Forelimb muscle (tissue), 1 donor: Measurements from ENCODE around the gene TXNDC11. TPM values are rescaled to one million over a fixed set of nuclear protein-coding genes. Genes with fewer than 3 reads are reported as not detected.

Experiments used
- DNase-seq: peaks from one replicate; pipeline ENCODE4 v3.0.0-alpha.2; 2013; ENCODE audit warnings: low read depth
- polyA plus RNA-seq: library from polyadenylated mRNA; unstranded; fragments of 120-200 nt; gene quantifications from one replicate; pipeline ENCODE4 v1.2.1, GENCODE V29; 2013; ENCODE audit not compliant: insufficient read length

TXNDC11 gene
- polyA plus RNA-seq, 1 donor = 19.4 TPM

DNA sequence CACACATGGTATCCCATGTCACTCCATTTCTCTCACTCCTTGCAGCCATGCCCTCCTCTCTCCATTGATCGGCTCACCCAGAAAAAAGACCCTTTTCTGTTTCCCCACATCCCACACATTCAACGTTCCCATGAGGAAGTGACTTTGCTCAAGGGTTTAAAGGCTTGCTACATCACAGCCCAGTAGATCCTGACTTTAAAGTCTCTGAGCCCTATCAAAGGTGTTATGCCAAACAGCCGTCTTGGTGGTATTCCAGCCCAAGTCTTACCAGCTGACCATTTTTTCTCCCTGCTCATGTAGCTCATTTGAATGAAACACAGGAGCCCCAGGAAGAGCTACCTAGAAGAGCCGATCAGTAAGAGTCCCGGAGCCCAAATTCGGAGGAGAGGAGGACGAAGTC lies 7.4 kb upstream of the TXNDC11 start:
- DNase-seq = no peak

DNA sequence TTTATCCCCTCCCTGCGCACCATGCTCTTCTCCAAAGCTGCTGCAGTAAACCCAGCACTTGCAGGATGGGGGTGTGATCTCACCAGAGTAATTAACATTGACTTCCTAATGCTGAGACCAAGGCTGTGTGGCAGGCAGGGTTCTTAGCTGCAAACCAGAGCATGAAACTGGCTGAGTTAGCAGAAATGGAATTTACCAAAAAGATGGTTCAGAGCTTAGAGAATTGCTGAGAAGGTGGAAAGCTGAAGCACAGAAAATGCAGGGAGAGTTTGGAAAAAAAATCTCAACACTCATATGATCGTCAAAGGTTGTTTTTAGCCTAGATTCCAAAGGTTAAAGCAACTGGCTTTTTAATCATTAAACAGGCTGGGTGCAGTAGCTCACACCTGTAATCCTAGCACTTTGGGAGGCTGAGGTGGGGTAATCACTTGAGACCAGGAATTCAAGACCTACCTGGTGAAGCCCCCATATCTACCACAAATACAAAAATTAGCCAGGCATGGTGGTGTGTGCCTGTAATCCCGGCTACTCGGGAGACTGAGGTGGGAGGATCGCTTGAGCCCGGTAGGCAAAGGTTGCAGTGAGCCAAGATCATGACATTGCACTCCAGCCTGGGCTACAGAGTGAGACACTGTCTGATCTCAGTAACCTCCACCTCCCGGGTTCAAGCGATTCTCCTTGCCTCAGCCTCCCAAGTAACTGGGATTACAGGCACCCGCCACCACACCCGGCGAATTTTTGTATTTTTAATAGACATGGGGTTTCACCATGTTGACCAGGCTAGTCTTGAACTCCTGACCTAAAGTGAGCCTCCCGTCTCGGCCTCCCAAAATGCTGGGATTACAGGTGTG lies 6.0 kb upstream of the TXNDC11 start:
- DNase-seq = no peak

DNA sequence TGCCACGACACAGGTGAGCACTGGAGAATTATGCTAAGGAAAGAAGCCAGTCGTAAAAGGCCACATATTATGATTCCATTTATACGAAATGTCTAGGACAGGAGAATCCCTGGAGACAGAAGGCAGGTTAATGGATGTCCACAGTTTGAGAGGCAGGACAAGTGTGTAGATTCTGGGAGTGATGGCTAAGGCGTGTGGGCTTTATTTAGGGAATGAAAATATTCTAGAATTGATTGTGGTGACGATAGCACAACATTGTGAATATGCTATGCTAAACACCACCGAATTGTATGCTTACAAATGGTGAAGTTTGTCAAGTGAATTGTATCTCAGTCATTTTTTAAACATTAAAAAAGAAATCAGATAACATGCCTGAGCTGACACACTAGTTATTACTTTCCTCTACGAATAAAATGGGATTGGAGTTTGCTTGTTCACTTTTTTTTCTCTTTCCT lies 5.3 kb upstream of the TXNDC11 start:
- DNase-seq = no peak

DNA sequence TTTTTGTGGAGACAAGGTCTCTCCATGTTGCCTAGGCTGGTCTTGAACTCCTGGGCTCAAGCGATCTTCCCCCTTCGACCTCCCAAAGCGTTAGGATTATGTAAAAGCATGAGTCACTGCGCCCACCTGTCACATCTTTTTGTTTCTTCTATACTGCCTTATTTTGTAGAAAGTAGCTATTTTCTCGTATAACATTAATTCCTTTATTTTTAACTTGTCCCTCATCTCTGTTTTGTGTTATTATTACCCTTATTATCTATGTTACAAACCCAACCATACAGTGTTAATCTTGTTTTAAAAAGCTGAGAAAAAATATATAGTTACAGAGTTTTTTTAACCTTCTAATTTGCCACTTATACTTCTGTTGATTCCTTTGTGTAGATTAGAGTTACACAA lies 1.4 kb upstream of the TXNDC11 start:
- DNase-seq = no peak

DNA sequence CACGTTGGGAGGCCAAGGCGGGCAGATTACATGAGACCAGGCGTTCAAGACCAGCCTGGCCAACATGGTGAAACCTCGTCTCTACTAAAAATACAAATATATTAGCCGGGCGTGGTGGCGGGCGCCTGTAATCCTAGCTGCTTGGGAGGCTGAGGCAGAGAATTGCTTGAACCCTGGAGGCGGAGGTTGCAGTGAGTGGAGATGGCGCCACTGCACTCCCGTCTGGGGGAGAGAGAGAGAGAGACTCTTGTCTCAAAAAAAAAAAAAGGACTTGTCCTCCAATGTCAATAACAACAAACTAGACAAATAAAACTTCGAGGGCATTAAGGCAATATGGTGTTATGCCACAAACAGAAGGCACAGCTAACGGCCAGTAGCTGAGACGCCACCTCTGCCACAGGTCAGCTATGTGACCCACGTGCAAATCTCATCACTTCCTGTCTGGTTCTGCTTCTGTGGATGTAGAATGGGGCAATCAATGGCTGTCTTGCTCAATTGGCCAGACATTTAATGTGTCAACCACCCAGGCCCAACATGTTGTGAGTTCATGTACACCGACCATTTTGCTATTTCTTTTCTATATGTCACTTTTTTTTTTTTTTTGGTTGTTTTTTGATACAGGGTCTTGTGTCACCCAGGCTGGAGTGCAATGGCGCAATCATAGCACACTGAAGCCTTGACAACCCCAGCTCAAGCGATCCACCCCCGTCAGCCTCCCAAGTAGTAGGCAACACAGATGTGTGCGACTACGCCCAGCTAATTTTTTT lies 834 bp upstream of the TXNDC11 start:
- DNase-seq = no peak

DNA sequence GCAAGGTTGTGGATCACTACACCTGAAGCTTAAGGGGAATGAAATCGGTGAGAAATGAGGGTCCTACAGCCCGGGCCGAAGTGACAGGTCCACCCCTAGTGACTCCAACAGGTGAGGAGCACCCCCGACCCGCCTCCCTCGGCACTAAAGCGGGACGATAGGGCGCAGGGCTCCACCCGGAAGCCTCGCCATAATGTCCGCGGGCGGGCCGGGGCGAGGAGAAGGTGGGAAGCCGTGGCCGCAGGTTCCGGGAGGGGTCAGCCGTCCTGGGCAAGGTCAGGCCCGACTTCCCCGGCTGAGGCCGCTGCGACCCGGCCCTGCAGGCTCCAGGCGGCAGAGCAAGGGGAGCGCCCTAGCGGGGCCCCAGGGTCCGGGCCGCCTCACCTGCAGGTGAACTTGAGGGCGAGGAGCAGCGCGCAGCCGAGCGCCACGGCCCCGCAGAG lies 543 bp downstream of the TXNDC11 start:
- no peak for DNase-seq

DNA sequence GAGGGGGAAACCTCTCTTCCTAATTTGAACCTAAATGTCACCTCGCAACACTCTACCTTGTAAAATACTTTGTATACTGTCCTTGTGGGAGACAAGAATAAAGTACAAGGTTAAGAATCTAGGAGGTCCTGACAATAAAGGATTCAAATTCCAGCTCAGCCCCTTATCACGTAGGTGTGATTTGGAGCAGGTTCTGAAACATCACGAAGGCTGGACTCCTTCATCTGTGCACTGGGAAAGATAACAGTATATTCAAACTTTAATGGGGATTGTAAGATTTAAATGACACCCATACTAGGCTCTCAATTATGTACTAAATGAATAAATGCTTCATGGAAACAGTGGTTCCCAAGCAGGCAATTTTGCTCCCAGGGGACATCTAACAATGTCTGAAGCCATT lies 2.1 kb downstream of the TXNDC11 start:
- DNase-seq = no peak

DNA sequence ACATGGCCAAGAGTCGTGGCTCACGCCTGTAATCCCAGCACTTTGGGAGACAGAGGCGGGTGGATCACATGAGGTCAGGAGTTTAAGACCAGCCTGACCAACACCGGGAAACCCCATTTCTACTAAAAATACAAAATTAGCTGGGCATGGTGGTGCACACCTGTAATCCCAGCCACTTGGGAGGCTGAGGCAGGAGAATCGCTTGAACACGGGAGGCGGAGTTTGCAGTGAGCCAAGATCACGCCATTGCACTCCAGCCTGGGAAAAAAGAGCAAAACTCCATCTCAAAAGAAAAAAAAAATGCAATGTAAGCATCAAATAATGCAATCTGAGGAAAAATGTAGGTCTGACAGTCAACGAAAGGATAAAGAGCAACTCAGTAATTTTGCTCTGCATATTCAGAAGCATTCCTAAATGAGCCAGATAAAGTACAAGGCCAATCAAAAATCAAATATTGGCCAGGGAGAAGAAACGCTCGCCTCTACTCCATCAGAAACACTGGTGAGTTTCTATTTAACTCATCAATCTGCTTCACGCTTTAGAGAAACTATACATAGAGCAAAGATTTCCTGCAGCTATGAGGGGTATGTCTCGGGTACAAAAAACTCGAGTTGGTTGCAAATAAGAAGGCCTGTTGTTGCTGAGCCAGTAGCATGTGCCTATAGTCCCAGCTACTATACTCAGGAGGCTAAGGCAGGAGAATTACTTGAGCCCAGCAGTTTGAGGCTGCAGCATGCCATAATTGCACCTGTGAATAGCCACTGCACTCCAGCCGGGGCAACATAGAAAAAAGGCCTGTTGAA lies 3.7 kb downstream of the TXNDC11 start:
- no peak for DNase-seq

DNA sequence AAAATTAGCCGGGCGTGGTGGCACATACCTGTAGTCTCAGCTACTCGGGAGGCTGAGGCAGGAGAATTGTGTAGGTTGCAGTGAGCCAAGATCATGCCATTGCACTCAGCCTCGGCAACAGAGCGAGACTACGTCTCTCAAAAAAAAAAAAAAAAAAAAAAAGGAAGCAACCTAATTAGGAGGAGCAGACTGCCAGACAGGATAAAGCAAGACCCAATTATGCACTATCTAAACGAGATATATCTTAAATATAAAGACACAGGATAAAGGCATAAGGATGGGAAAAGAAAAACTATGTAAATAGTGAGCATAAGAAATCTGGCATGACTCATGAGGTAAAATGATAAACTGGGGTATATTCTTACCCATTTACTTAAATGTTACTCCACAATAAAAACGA lies 4.9 kb downstream of the TXNDC11 start:
- no peak for DNase-seq

DNA sequence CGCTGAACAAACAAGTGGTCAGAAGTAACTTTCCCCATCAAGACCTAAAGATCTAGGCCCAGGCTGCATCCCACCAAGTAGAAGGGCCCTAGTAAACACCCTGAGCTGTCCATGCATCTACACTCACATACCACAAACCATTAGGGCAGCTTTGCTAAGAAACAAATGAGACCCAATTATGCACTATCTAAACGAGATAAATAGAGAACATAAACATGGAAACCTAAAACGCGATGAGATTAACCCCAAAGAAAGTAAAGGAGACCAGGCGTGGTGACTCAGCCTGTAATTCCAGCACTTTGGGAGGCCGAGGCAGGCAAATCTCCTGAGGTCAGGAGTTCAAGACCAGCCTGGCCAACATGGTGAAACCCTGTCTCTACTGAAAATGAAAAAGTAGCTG lies 5.8 kb downstream of the TXNDC11 start:
- no peak for DNase-seq

DNA sequence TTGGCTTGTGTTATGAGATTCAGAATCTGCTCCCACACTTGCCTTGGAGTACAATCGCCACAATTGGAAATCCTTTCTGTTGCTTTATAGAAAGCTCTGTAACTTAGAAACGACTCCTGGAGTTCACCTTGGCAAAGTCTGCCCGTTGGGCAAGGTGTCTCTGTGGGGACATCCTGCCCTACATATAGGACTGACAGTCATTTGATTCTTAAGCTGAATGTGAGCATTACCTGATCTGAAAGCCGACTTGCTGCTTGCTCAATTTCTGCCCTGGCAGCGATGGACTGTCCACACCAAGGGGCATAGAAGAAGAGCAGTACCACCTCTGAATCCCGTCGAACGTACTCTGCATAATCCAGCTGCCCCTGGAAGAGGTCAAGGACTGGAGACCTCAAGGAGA lies 6.9 kb downstream of the TXNDC11 start:
- no peak for DNase-seq

DNA sequence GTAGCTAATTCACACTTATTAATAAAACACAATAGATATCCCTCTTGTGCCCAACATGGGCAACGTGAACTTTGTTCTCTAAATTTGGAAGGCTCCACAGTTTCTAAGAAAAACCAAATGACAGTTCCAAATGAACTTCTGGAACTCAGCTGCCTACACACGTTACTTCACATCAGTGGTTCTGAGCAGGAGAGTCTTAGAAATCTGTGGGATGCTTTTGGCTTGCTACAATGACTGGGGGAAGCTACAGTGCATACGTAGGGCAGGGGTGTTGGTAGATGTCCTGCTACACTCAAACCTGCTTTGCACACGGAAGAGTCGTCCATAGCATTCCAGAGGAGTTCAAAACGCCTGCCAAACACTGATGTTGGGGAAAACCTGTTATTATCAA lies 8.0 kb downstream of the TXNDC11 start:
- DNase-seq = no peak

DNA sequence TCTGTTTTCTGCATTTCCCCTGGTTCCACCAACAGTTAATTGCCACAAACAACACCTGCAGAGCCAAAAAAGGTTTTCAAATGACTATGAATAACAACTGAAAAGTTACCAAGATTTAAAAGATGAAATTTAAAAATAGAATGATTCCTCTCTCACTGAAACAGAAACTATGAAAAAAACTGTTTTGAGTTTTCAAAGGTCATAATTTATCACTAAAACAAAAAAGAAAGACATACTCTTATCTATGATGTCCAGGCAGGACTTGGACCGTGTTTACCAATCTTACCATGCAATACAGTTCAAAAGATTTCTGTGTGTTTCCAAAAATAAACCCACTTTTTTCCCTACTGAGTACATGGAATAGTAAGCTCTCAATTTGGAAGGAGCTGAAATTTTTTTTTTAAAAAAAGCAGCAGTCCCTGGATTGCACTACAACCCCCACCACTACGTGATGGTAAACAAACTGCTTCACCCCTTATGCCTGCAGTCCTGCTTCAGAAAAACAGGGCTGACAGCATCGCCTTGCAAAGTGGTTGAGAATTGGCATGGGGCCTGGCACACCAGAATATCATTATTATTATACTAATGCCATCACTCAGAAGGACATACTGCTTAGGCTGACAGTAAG lies 8.5 kb downstream of the TXNDC11 start:
- no peak for DNase-seq

DNA sequence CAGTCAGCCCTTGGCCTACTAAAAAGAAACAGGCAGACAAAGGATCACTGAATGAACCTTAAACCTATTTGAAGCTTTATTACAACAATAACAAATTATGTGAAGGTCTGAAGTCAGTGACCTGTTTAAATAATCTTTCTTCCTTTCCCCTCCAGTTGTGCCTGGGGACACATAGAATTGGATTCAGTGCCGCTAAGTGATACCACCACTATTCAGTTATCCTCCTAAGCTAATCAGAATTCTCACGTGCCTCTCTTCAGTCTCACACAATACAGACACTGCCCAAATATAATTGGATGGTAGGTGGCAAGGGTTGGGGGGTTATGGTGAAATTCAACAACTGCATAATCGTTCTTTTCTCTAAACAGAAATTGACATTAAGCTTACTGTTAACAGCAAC lies 11.4 kb downstream of the TXNDC11 start:
- no peak for DNase-seq

DNA sequence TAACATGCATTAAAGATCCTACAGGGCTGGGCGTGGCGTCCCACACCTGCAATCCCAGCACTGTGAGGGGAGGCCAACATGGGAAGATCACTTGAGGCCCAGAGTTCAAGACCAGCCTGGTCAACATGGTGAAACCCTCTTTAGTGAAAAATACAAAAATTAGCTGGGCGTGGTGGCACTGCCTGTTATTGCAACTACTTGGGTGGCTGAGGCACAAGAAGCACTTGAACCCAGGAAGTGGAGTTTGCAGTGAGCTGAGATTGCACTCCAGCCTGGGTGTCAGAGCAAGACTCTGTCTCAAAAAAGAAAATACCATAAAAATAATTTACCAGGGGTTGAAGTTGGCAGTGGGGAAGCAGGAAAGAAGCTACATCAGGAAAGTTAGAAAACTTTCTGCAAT lies 12.9 kb downstream of the TXNDC11 start:
- no peak for DNase-seq

DNA sequence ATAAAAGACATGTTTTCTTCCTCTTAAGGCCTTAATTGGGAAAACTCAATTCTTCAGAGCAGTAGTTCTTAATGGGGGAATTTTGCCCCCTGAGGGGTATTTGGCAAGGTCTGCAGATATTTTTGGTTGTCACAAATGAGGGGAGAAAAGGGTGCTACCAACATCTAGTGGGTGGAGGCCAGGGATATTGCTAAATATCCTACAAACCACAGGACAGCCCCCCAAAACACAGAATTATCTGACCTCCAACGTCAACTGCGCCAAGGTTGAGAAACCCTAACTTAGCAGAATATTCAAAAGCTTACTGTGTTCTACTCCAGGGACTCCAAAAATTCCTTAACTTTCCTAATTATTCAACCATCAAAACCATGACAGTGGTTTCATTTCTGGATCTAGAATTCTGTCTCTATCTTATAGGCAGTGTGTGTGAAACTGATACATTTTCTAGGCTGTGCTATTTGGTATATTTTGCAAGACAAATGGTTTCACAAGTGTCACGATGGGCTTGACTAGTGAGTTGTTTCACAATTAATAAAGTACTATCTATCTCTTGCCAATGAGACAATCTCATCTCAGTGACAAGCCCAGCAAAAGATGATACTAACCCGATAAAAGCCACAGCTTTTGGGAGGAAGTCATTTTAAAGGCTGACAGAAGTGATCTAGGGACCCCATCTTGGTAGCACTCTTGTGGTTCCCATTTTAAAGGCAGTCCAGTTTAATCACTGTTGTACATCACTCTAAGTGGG lies 14.7 kb downstream of the TXNDC11 start:
- no peak for DNase-seq

DNA sequence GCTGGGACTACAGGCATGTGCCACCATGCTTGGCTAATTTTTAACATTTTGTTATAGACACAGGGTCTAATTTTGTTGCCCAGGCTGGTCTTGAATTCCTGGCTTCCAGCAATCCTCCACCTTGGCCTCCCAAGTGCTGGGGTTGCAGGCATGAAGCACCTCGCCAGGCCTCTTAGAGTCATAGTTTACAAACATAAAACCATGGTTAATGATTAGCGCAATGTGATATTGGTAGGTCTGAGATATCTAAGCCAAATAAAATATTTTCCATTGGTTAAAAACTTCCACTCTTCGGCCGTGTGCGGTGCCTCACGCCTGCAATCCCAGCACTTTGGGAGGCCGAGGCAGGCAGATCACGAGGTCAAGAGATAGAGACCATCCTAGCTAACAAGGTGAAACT lies 16.6 kb downstream of the TXNDC11 start:
- no peak for DNase-seq

DNA sequence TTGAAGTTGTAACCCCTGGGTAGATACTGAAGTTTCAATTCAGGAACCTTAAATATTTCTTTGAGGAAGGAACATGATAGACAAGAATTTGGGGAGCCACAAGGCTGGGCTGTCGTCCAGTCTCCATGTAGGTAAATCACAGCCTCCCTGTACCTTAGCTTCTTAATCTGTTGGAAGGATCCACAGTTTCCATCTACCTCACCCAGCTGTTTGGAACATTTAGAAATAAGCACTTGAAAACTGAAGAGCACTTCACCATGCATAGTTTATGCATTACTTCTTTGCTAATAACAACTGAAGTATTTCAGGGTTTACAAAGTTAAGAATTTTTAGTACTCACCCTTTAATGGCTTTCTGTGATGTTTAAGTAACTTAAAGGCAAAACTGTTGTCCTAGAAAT lies 17.2 kb downstream of the TXNDC11 start:
- DNase-seq = no peak

DNA sequence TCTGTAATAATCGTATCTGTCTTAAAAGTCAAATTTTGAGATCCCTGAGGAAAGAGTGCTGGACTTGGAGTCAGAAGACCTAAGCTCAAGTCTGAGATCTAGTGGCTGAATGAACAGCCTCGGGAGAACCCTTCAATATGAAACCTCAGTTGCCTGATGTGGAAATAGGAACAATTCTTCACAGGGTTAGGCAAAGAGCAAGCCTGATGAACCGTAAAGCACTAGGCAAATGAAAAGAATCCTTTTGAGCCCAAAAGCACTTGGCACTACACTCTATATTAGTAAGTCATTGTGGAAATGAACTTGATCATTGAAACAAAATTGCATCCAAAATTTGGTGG lies 20.2 kb downstream of the TXNDC11 start:
- no peak for DNase-seq

DNA sequence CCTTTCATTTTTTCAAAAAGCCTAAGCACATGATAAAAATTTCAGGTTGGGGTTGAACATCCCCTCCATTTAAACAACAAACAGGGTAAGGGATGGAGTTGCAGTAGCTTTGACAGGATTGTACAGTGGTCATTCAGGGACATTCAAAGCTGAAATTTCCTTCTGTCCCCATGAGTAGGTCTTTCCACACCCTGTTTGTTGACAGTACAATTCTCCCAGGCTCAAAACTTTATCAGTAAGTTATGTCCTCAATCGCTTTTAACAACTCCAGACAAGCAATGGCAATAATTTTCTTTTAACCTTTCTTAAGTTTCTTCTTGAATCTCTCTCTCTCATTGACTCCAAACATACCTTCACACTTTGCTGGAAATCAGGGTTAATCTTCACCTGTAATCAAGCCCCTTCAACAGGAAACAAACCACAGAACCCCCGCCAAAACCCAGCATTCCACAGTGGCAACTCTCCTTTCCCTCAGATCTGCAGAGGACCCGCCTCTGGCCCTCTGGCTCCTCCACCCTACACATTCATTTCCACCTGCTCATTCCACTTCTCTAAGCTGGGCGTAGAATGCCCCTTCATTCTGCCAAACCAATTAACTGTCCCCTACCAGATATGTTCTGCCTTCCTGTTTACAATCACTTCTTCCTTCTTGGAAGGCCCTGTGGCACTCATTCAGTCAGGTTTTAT lies 20.7 kb downstream of the TXNDC11 start:
- DNase-seq = no peak

DNA sequence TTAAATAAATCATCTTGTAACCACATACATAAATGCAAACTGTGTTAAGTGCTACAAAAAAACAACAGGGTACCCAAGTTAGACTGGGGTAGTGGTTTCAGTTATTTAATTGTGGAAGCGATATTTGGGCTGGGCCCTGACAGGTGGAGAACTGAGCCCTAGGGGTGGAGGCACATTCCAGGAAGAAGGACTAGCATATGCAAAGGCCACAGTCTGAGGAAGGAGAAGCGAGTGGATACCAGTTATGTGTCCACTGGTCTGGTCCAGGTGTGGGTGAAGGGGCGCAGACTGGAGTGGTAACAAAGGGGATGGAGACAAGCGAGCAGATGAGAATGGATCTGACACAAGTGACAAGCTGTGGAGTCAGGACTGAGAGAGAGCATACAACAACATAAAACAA lies 22.9 kb downstream of the TXNDC11 start:
- DNase-seq = no peak
